H1 (cell line): ENCODE measurements around the gene ANGPTL4. TPM values are rescaled to one million over a fixed set of nuclear protein-coding genes. Genes with fewer than 3 reads are reported as not detected.

ENCODE experiments used
- CTCF ChIA-PET: fragments of 300-600 bp; sonication (Branson Sonifier 250); formaldehyde crosslinking; loops from one replicate; lab custom pipeline; 2021; ENCODE audit not compliant: partially characterized antibody; lab: Charles Lee
- POLR2A ChIA-PET: fragments of 300-600 bp; sonication (Branson Sonifier 250); formaldehyde crosslinking; loops from one replicate; lab custom pipeline; 2021; ENCODE audit warnings: inconsistent platforms; ENCODE audit not compliant: partially characterized antibody; lab: Charles Lee
- DNase-seq, 2 experiments: peaks; one replicate each; pipeline versions ENCODE4 v3.0.0 to v3.0.0-alpha.2; 2010 to 2022; ENCODE audit warnings: low spot score in 2 of 2, low read depth in 1 of 2, mixed read lengths in 1 of 2
- FAIRE-seq: peaks from 2 replicates; lab custom pipeline; 2011; peaks lifted over from hg19 to GRCh38; lab: Jason Lieb, UNC
- H2AFZ ChIP-seq: 2 replicates; pipeline ENCODE4 v1.8.1; 2012; ENCODE audit warnings: low read length, inconsistent platforms
- H2AK5ac ChIP-seq: 2 replicates; pipeline ENCODE4 v1.6.1; 2013; ENCODE audit warnings: low read depth, low read length
- H2BK120ac ChIP-seq: replicated peaks from 2 replicates; pipeline ENCODE3; 2013; ENCODE audit warnings: low read depth, low read length, inconsistent platforms
- H2BK12ac ChIP-seq: 2 replicates; pipeline ENCODE4 v1.6.1; 2013; ENCODE audit warnings: low read depth, low read length
- H2BK15ac ChIP-seq: 2 replicates; pipeline ENCODE4 v1.6.1; 2013; ENCODE audit warnings: low read length
- H2BK20ac ChIP-seq: 2 replicates; pipeline ENCODE4 v1.6.1; 2013; ENCODE audit warnings: low read length
- H2BK5ac ChIP-seq: 2 replicates; pipeline ENCODE4 v1.6.1; 2013; ENCODE audit warnings: low read depth, low read length
- H3K14ac ChIP-seq: 2 replicates; pipeline ENCODE4 v1.6.1; 2013; ENCODE audit warnings: inconsistent platforms; ENCODE audit not compliant: insufficient read length
- H3K18ac ChIP-seq: 2 replicates; pipeline ENCODE4 v1.6.1; 2013; ENCODE audit warnings: low read length; ENCODE audit errors: extremely low read depth
- H3K23ac ChIP-seq: 2 replicates; pipeline ENCODE4 v1.6.1; 2013; ENCODE audit warnings: inconsistent platforms; ENCODE audit not compliant: insufficient read length
- H3K23me2 ChIP-seq: 2 replicates; pipeline ENCODE4 v1.6.1; 2013; ENCODE audit warnings: low read depth, low read length
- H3K27ac ChIP-seq: 2 replicates; pipeline ENCODE4 v1.6.1; 2011; ENCODE audit warnings: low read depth, low read length, inconsistent platforms
- H3K27me3 ChIP-seq, 4 experiments: replicated peaks in 1 of 4; 1 replicate in 1 of 4; 2 replicates in 3 of 4; pipeline versions ENCODE4 v1.6.1 to v1.8.1; 2011 to 2013; ENCODE audit warnings: low read length in 3 of 4, mild to moderate bottlenecking in 3 of 4, inconsistent platforms in 2 of 4, mixed read lengths in 2 of 4, moderate library complexity in 1 of 4; ENCODE audit not compliant: control insufficient read depth in 3 of 4, insufficient read depth in 3 of 4; ENCODE audit errors: extremely low read depth in 1 of 4
- H3K36me3 ChIP-seq, 4 experiments: 2 replicates each; pipeline versions ENCODE4 v1.6.1 to v1.8.1; 2011 to 2013; ENCODE audit warnings: mild to moderate bottlenecking in 4 of 4, low read length in 3 of 4, moderate library complexity in 2 of 4, control low read depth in 1 of 4, inconsistent platforms in 1 of 4; ENCODE audit not compliant: insufficient read depth in 4 of 4, control insufficient read depth in 2 of 4
- H3K4ac ChIP-seq: replicated peaks from 2 replicates; pipeline ENCODE3; 2013; ENCODE audit warnings: low read length, low read depth, mixed read lengths, inconsistent platforms; ENCODE audit not compliant: insufficient read length
- H3K4me1 ChIP-seq, 4 experiments: replicated peaks in 1 of 4; 1 replicate in 1 of 4; 2 replicates in 3 of 4; pipeline versions ENCODE4 v1.6.1 to v1.8.1; 2011 to 2013; ENCODE audit warnings: low read length in 3 of 4, inconsistent platforms in 2 of 4, mixed read lengths in 1 of 4; ENCODE audit not compliant: insufficient read depth in 4 of 4, control insufficient read depth in 3 of 4
- H3K4me2 ChIP-seq, 2 experiments: 2 replicates each; pipeline versions ENCODE4 v1.6.1 to v1.8.1; 2011 to 2013; ENCODE audit warnings: low read depth in 2 of 2, low read length in 2 of 2, control low read depth in 1 of 2, inconsistent platforms in 1 of 2, mild to moderate bottlenecking in 1 of 2; ENCODE audit not compliant: insufficient read depth in 1 of 2
- H3K4me3 ChIP-seq, 4 experiments: fragments of 200-600, 300-600 bp in 1 of 4; sonication (generic), shearing (Covaris generic), sonication (Bioruptor Twin) in 1 of 4; 2 replicates each; pipeline versions ENCODE4 v1.5.1 to v1.8.1; 2011 to 2016; ENCODE audit warnings: low read length in 4 of 4, low read depth in 3 of 4, control low read depth in 2 of 4, inconsistent platforms in 2 of 4, mild to moderate bottlenecking in 2 of 4, mixed read lengths in 1 of 4, moderate library complexity in 1 of 4; ENCODE audit not compliant: insufficient read depth in 2 of 4; ENCODE audit errors: extremely low read depth in 1 of 4
- H3K56ac ChIP-seq: replicated peaks from 2 replicates; pipeline ENCODE3; 2013; ENCODE audit warnings: low read depth, mild to moderate bottlenecking, mixed read lengths, low read length, inconsistent platforms; ENCODE audit not compliant: insufficient read length
- H3K79me1 ChIP-seq: 2 replicates; pipeline ENCODE4 v1.6.1; 2013; ENCODE audit warnings: low read depth, low read length, control low read depth
- H3K79me2 ChIP-seq, 2 experiments: 2 replicates each; pipeline versions ENCODE4 v1.6.1 to v1.8.1; 2012 to 2013; ENCODE audit warnings: low read length in 2 of 2, mild to moderate bottlenecking in 2 of 2, inconsistent platforms in 1 of 2; ENCODE audit not compliant: insufficient read depth in 2 of 2, control insufficient read depth in 1 of 2
- H3K9ac ChIP-seq, 4 experiments: replicated peaks in 1 of 4; 1 replicate in 1 of 4; 2 replicates in 3 of 4; pipeline versions ENCODE4 v1.6.1 to v1.8.1; 2011 to 2013; ENCODE audit warnings: low read depth in 3 of 4, low read length in 3 of 4, control low read depth in 2 of 4, mild to moderate bottlenecking in 2 of 4, moderate library complexity in 2 of 4, inconsistent platforms in 1 of 4; ENCODE audit errors: extremely low read depth in 1 of 4
- H3K9me3 ChIP-seq, 2 experiments: 2 replicates each; pipeline versions ENCODE4 v1.6.1 to v1.8.1; 2012 to 2013; ENCODE audit warnings: mild to moderate bottlenecking in 2 of 2, moderate library complexity in 2 of 2, control low read depth in 1 of 2, inconsistent platforms in 1 of 2, low read depth in 1 of 2, low read length in 1 of 2, mixed read lengths in 1 of 2; ENCODE audit not compliant: insufficient read depth in 2 of 2
- H4K20me1 ChIP-seq, 2 experiments: replicated peaks in 1 of 2; 2 replicates each; pipeline versions ENCODE3 to v1.8.1; 2011 to 2013; ENCODE audit warnings: inconsistent platforms in 2 of 2, low read length in 2 of 2, mild to moderate bottlenecking in 1 of 2; ENCODE audit not compliant: insufficient read depth in 2 of 2, control insufficient read depth in 1 of 2
- H4K5ac ChIP-seq: 2 replicates; pipeline ENCODE4 v1.6.1; 2013; ENCODE audit warnings: low read length, low read depth, mixed read lengths, inconsistent platforms; ENCODE audit not compliant: insufficient read length
- H4K8ac ChIP-seq: 2 replicates; pipeline ENCODE4 v1.8.0; 2013; ENCODE audit warnings: mild to moderate bottlenecking, moderate library complexity, low read length, inconsistent platforms; ENCODE audit not compliant: insufficient read depth; ENCODE audit errors: extremely low read depth
- H4K91ac ChIP-seq: replicated peaks from 2 replicates; pipeline ENCODE3; 2013; ENCODE audit warnings: low read length, mixed read lengths, inconsistent platforms; ENCODE audit not compliant: insufficient read length
- BACH1 ChIP-seq: IDR thresholded peaks from 2 replicates; pipeline ENCODE4 v1.6.1; 2012; ENCODE audit warnings: low read length, improper control_type of control experiment
- GTF2F1 ChIP-seq: IDR thresholded peaks from 2 replicates; pipeline ENCODE4 v1.6.1; 2012; ENCODE audit warnings: low read depth, low read length, improper control_type of control experiment, borderline replicate concordance
- TEAD4 ChIP-seq: IDR thresholded peaks from 2 replicates; pipeline ENCODE4 v1.6.1; 2012; ENCODE audit warnings: low read depth, low read length, inconsistent platforms, mixed read lengths
- WGBS, 2 experiments: shearing (Covaris generic) in 1 of 2; methylation state at CpG; one replicate each; pipeline versions ENCODE4 v1.1.6 to v1.1.7; 2013 to 2015; ENCODE audit warnings: low lambda C conversion rate in 2 of 2, mixed read lengths in 2 of 2, inconsistent platforms in 1 of 2, low coverage in 1 of 2, missing lambda C conversion rate in 1 of 2; ENCODE audit not compliant: insufficient replicate concordance in 2 of 2, insufficient coverage in 1 of 2, insufficient read length in 1 of 2; ENCODE audit errors: extremely low coverage in 1 of 2, missing lambda C conversion rate in 1 of 2; 5-methylcytosine and 5-hydroxymethylcytosine counted together
- polyA plus RNA-seq, 7 experiments: library from polyadenylated mRNA; depleted of rRNA in 3 of 7; stranded (reverse) in 5 of 7; unstranded in 2 of 7; fragments of >200 nt in 5 of 7; fragments of 200-250 nt in 2 of 7; gene quantifications; 1 replicate in 5 of 7; 2 replicates in 1 of 7; 4 replicates in 1 of 7; pipeline versions ENCODE4 v1.2.1 to v1.2.3, GENCODE V29; 2011 to 2013; ENCODE audit warnings: missing spikeins in 2 of 7, mixed read lengths in 2 of 7
- total RNA-seq: library from RNA; stranded (reverse); fragmentation: NEBNext Ultra II Directional; extraction: Animal tissue kit (Norgen Biotek cat#: 25700); gene quantifications from 2 replicates; pipeline ENCODE4 v1.2.1, GENCODE V29; 2021

ANGPTL4 gene
- total and polyA plus RNA-seq, 2 of the 8 experiments (the other 6 are each of a cell fraction or from before 2014, with no cell fraction given) = 2.3 to 6.5 TPM

GRCh38 chr19:8338835-8339234 lies 25.1 kb upstream of the ANGPTL4 start:
- no peak overlapping the region for H3K56ac ChIP-seq
- H3K27me3 ChIP-seq = peaks cover 10 to 27% (median 21%) of the 10 kb centered on the region in 4 experiments
- no peak overlapping the region for H3K18ac ChIP-seq
- no peak overlapping the region for H2BK120ac ChIP-seq
- H2BK5ac ChIP-seq = no peak overlapping the region
- H2BK15ac ChIP-seq = no peak overlapping the region
- H3K4me1 ChIP-seq = peaks cover 0 to 13% (median 8%) of the 10 kb centered on the region in 4 experiments; a peak in 6 of 7 replicates
- H3K23ac ChIP-seq = no peak overlapping the region
- CTCF ChIA-PET = interaction anchor here (0.6 to 8.2 kb wide), 2 partner anchors 16 to 245 kb away, joined by 3 to 68 read pairs; no protein-coding TSS in a partner anchor
- no peak overlapping the region for H2BK20ac ChIP-seq
- no peak overlapping the region for H3K4ac ChIP-seq
- no peak for TF ChIP-seq GTF2F1
- TF ChIP-seq TEAD4 = peak; percentile 58; the same call in 1 of the 2 replicates
- no peak for TF ChIP-seq BACH1
- no peaks in the 10 kb centered on the region for H3K9me3 ChIP-seq
- no peak overlapping the region for H3K9ac ChIP-seq
- FAIRE-seq (no peak), DNase-seq (no peak)
- H2AK5ac ChIP-seq = no peak overlapping the region
- POLR2A ChIA-PET = interaction anchor here (0.5 to 27.1 kb wide), 3 partner anchors 24 to 180 kb away, joined by 3 to 583 read pairs (median 3); partner anchors contain the start of genes CD320, NDUFA7 and RPS28
- no peak overlapping the region for H3K4me2 ChIP-seq
- no peak overlapping the region for H2AFZ ChIP-seq
- peaks cover 0 to 2% of the 10 kb centered on the region in 2 experiments for H4K20me1 ChIP-seq
- no peaks in the 10 kb centered on the region for H3K79me1 ChIP-seq
- H3K79me2 ChIP-seq = no peaks in the 10 kb centered on the region
- no peak overlapping the region for H2BK12ac ChIP-seq
- no peak overlapping the region for H4K91ac ChIP-seq
- H3K36me3 ChIP-seq = 0 out of 8 replicates have a peak, but pooled peaks cover 0 to 4% (median 0%) of the 10 kb centered on the region in 4 experiments
- no peak overlapping the region for H4K8ac ChIP-seq
- no peak overlapping the region for H3K4me3 ChIP-seq
- H3K14ac ChIP-seq = no peak overlapping the region
- no peak overlapping the region for H3K27ac ChIP-seq
- H4K5ac ChIP-seq = no peak overlapping the region
- WGBS, 2 experiments = 78% methylated on average over 4 of the region's 6 CpGs; no CpG with 5 or more reads in 1 of the 2 experiments
- peaks cover 14% of the 10 kb centered on the region; the same call in 1 of the 2 replicates for H3K23me2 ChIP-seq
